GM23338 (cell line): ENCODE measurements around the gene PPP2R1B. TPM values are rescaled to one million over a fixed set of nuclear protein-coding genes. Genes with fewer than 3 reads are reported as not detected.
A peak's percentile ranks its signal among the peaks of the same experiment; 100 is the strongest.

ENCODE experiments used
- ATAC-seq: fragments of 200-7000 bp; cut with Tn5 transposase; 3 replicates; pipeline ENCODE4 v1.9.1; 2020
- DNase-seq: peaks from one replicate; pipeline ENCODE4 v3.0.0-alpha.2; 2015; ENCODE audit warnings: low spot score
- H2AFZ ChIP-seq: fragments of 200-600 bp; sonication (generic); 2 replicates; pipeline ENCODE4 v1.8.0; 2016; ENCODE audit warnings: antibody characterized with exemption, mild to moderate bottlenecking, moderate library complexity
- H3F3A ChIP-seq: fragments of 200-600 bp; sonication (generic); replicated peaks from 2 replicates; pipeline ENCODE4 v1.8.0; 2017; ENCODE audit warnings: antibody characterized with exemption, mixed run types, low read depth
- H3K27ac ChIP-seq: fragments of 200-600 bp; sonication (generic); 2 replicates; pipeline ENCODE4 v1.6.1; 2016; ENCODE audit warnings: low read depth
- H3K27me3 ChIP-seq: fragments of 200-600 bp; sonication (generic); 2 replicates; pipeline ENCODE4 v1.8.0; 2016; ENCODE audit warnings: mild to moderate bottlenecking, mixed run types, moderate library complexity; ENCODE audit not compliant: insufficient read depth
- H3K36me3 ChIP-seq: fragments of 200-600 bp; sonication (generic); 2 replicates; pipeline ENCODE4 v1.8.0; 2016; ENCODE audit warnings: mild to moderate bottlenecking; ENCODE audit not compliant: insufficient read depth
- H3K4me1 ChIP-seq: fragments of 200-600 bp; sonication (generic); 2 replicates; pipeline ENCODE4 v1.8.0; 2016; ENCODE audit warnings: mild to moderate bottlenecking, moderate library complexity; ENCODE audit not compliant: insufficient read depth
- H3K4me2 ChIP-seq: fragments of 200-600 bp; sonication (generic); 2 replicates; pipeline ENCODE4 v1.7.1; 2017; ENCODE audit warnings: mixed run types
- H3K4me3 ChIP-seq: fragments of 200-600 bp; sonication (generic); 2 replicates; pipeline ENCODE4 v1.6.1; 2016; ENCODE audit warnings: mixed run types
- H3K79me2 ChIP-seq: fragments of 200-600 bp; sonication (generic); replicated peaks from 2 replicates; pipeline ENCODE4 v1.8.0; 2017; ENCODE audit warnings: mild to moderate bottlenecking; ENCODE audit not compliant: insufficient read depth
- H3K9me2 ChIP-seq: fragments of 200-600 bp; sonication (generic); 2 replicates; pipeline ENCODE4 v1.8.0; 2017; ENCODE audit not compliant: insufficient read depth
- H4K20me1 ChIP-seq: fragments of 200-600 bp; sonication (generic); replicated peaks from 2 replicates; pipeline ENCODE4 v1.8.0; 2017; ENCODE audit warnings: mild to moderate bottlenecking; ENCODE audit not compliant: insufficient read depth
- H3K27ac Mint-ChIP-seq: 2 replicates; pipeline ENCODE4 v1.8.0; 2020; ENCODE audit warnings: inconsistent platforms, mild to moderate bottlenecking, moderate library complexity, mixed read lengths
- H3K27me3 Mint-ChIP-seq: 3 replicates; pipeline ENCODE4 v1.8.0; 2022; ENCODE audit warnings: low read depth, mild to moderate bottlenecking, moderate library complexity, mixed read lengths, inconsistent platforms; ENCODE audit not compliant: insufficient read depth, poor library complexity
- H3K36me3 Mint-ChIP-seq: 3 replicates; pipeline ENCODE4 v1.8.0; 2021; ENCODE audit warnings: low read depth, mild to moderate bottlenecking, inconsistent platforms, moderate library complexity, mixed read lengths
- H3K4me1 Mint-ChIP-seq: 3 replicates; pipeline ENCODE4 v1.8.0; 2020; ENCODE audit warnings: mild to moderate bottlenecking, inconsistent platforms, mixed read lengths
- H3K4me3 Mint-ChIP-seq: 3 replicates; pipeline ENCODE4 v1.8.0; 2021; ENCODE audit warnings: moderate library complexity, mild to moderate bottlenecking, inconsistent platforms, mixed read lengths
- H3K9me3 Mint-ChIP-seq: 3 replicates; pipeline ENCODE4 v1.8.0; 2020; ENCODE audit warnings: moderate library complexity, mild to moderate bottlenecking, inconsistent platforms, mixed read lengths
- EZH2 ChIP-seq: fragments of 200-600 bp; sonication (generic); IDR thresholded peaks from one replicate; pipeline ENCODE4 v1.8.0; 2017; ENCODE audit warnings: antibody characterized with exemption, mild to moderate bottlenecking, low read depth; ENCODE audit not compliant: unreplicated experiment
- JUNB ChIP-seq: IDR thresholded peaks from one replicate; pipeline ENCODE4 v1.6.1; 2016; ENCODE audit warnings: antibody characterized with exemption; ENCODE audit not compliant: unreplicated experiment
- NANOG ChIP-seq: IDR thresholded peaks from 2 replicates; pipeline ENCODE4 v1.6.1; 2016; ENCODE audit warnings: antibody characterized with exemption, borderline replicate concordance
- POLR2AphosphoS5 ChIP-seq: IDR thresholded peaks from 2 replicates; pipeline ENCODE4 v1.6.1; 2016; ENCODE audit warnings: antibody characterized with exemption, low read depth
- STAT1 ChIP-seq: IDR thresholded peaks from one replicate; pipeline ENCODE4 v1.6.1; 2016; ENCODE audit warnings: antibody characterized with exemption; ENCODE audit not compliant: unreplicated experiment
- ZNF331 ChIP-seq: fragments of 250-450 bp; sonication (Bioruptor Pico); IDR thresholded peaks from 2 replicates; pipeline ENCODE4 v1.5.0; 2020; ENCODE audit warnings: low read depth, mild to moderate bottlenecking, moderate library complexity
- polyA plus RNA-seq: library from polyadenylated mRNA; unstranded; fragments of >200 nt; fragmentation: Nextera tagmentation; extraction: Ambion mirVana; gene quantifications from 2 replicates; pipeline ENCODE4 v1.2.1, GENCODE V29; 2016
- total RNA-seq: library from RNA; depleted of rRNA; stranded (reverse); fragments of >200 nt; shearing (Covaris generic); gene quantifications from 2 replicates; pipeline ENCODE4 v1.2.3, GENCODE V29; 2014
- TF ChIP-seq, protein P1 (sequence below), 2 experiments: fragments of 200-600 bp in 1 of 2; sonication (generic) in 1 of 2; conservative IDR thresholded peaks; 2 replicates each; pipeline versions ENCODE4 v1.5.1 to v1.6.1; 2016 to 2017; ENCODE audit warnings: antibody characterized with exemption in 2 of 2, low read depth in 2 of 2, mild to moderate bottlenecking in 2 of 2, moderate library complexity in 1 of 2
- TF ChIP-seq, protein P2 (sequence below): fragments of 250-450 bp; sonication (Bioruptor Pico); IDR thresholded peaks from 2 replicates; pipeline ENCODE4 v1.5.0; 2020; ENCODE audit warnings: mild to moderate bottlenecking, moderate library complexity
- TF ChIP-seq, protein P3 (sequence below): IDR thresholded peaks from one replicate; pipeline ENCODE4 v1.6.1; 2018; ENCODE audit warnings: antibody characterized with exemption; ENCODE audit not compliant: unreplicated experiment

PPP2R1B gene
- total and polyA plus RNA-seq, 2 experiments from 2014 or later, result 18.5 to 82.0 TPM

DNA sequence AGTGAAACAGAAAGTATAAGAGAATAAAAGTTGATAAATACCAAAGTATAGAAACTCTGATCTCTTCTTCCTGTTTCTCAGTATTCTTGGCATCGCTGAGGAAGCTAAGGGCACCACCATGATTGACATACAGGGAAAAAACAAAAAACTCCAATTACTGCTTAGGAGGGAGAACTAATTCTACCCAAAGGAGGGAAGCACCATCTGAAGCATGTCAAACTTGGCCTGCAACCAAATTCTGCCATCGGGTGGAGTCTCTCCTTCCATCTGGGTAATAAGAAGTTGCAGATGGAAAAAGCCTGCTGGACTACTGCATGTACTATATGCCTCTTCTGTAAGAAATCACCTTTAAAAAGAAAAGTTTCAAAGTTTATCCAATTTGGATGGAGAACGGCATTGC lies 30.5 kb upstream of the PPP2R1B start (continued):
- TF ChIP-seq, protein P1, sequence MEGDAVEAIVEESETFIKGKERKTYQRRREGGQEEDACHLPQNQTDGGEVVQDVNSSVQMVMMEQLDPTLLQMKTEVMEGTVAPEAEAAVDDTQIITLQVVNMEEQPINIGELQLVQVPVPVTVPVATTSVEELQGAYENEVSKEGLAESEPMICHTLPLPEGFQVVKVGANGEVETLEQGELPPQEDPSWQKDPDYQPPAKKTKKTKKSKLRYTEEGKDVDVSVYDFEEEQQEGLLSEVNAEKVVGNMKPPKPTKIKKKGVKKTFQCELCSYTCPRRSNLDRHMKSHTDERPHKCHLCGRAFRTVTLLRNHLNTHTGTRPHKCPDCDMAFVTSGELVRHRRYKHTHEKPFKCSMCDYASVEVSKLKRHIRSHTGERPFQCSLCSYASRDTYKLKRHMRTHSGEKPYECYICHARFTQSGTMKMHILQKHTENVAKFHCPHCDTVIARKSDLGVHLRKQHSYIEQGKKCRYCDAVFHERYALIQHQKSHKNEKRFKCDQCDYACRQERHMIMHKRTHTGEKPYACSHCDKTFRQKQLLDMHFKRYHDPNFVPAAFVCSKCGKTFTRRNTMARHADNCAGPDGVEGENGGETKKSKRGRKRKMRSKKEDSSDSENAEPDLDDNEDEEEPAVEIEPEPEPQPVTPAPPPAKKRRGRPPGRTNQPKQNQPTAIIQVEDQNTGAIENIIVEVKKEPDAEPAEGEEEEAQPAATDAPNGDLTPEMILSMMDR (conservative IDR thresholded peaks at IDR 0.05; ENCODE audit: low read depth in 2 of 2), result no peak
- no peak for TF ChIP-seq NANOG
- no peak for TF ChIP-seq EZH2
- TF ChIP-seq STAT1, result no peak
- TF ChIP-seq, protein P2, sequence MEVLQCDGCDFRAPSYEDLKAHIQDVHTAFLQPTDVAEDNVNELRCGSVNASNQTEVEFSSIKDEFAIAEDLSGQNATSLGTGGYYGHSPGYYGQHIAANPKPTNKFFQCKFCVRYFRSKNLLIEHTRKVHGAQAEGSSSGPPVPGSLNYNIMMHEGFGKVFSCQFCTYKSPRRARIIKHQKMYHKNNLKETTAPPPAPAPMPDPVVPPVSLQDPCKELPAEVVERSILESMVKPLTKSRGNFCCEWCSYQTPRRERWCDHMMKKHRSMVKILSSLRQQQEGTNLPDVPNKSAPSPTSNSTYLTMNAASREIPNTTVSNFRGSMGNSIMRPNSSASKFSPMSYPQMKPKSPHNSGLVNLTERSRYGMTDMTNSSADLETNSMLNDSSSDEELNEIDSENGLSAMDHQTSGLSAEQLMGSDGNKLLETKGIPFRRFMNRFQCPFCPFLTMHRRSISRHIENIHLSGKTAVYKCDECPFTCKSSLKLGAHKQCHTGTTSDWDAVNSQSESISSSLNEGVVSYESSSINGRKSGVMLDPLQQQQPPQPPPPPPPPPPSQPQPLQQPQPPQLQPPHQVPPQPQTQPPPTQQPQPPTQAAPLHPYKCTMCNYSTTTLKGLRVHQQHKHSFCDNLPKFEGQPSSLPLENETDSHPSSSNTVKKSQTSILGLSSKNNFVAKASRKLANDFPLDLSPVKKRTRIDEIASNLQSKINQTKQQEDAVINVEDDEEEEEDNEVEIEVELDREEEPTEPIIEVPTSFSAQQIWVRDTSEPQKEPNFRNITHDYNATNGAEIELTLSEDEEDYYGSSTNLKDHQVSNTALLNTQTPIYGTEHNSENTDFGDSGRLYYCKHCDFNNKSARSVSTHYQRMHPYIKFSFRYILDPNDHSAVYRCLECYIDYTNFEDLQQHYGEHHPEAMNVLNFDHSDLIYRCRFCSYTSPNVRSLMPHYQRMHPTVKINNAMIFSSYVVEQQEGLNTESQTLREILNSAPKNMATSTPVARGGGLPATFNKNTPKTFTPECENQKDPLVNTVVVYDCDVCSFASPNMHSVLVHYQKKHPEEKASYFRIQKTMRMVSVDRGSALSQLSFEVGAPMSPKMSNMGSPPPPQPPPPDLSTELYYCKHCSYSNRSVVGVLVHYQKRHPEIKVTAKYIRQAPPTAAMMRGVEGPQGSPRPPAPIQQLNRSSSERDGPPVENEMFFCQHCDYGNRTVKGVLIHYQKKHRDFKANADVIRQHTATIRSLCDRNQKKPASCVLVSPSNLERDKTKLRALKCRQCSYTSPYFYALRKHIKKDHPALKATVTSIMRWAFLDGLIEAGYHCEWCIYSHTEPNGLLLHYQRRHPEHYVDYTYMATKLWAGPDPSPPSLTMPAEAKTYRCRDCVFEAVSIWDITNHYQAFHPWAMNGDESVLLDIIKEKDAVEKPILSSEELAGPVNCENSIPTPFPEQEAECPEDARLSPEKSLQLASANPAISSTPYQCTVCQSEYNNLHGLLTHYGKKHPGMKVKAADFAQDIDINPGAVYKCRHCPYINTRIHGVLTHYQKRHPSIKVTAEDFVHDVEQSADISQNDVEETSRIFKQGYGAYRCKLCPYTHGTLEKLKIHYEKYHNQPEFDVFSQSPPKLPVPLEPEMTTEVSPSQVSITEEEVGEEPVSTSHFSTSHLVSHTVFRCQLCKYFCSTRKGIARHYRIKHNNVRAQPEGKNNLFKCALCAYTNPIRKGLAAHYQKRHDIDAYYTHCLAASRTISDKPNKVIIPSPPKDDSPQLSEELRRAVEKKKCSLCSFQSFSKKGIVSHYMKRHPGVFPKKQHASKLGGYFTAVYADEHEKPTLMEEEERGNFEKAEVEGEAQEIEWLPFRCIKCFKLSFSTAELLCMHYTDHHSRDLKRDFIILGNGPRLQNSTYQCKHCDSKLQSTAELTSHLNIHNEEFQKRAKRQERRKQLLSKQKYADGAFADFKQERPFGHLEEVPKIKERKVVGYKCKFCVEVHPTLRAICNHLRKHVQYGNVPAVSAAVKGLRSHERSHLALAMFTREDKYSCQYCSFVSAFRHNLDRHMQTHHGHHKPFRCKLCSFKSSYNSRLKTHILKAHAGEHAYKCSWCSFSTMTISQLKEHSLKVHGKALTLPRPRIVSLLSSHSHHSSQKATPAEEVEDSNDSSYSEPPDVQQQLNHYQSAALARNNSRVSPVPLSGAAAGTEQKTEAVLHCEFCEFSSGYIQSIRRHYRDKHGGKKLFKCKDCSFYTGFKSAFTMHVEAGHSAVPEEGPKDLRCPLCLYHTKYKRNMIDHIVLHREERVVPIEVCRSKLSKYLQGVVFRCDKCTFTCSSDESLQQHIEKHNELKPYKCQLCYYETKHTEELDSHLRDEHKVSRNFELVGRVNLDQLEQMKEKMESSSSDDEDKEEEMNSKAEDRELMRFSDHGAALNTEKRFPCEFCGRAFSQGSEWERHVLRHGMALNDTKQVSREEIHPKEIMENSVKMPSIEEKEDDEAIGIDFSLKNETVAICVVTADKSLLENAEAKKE (CRISPR knock-in tag), result no peak
- TF ChIP-seq POLR2AphosphoS5, result no peak

DNA sequence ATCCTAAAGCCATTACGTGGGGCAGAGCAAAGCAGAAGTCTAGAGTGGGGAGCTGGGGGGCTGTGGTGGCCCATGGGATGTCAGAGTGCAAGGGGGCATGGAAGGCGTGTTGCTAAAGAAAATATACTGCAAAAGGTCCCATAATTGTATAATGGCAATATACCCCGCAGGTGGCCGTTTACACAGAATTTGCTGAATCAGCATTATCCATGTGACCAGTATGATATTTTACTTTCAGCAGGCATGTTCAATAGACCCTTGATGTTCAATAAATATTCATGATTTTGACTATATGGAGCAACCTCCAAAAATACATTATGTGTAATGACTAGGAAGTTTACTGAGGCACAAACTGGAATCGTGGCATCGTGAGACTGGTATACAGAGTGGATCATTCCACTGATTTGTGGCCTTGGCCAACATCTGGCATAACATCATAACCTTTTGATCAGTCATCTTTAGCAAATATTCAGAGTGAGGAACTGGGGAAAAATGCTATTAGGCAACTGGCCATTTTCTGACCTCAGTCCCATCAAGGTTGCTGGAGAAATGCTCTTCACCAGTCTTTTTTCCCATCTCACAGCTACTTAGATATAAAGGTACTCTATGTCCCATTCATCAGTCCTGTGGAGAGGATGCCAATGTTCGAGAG lies 29.3 kb upstream of the PPP2R1B start:
- no peaks in the 10 kb centered on the region for H3K36me3 ChIP-seq
- H3K79me2 ChIP-seq, result no peaks in the 10 kb centered on the region
- Mint-ChIP-seq H3K4me3 (no peak overlapping the region), H3K27me3 (peaks cover 2% of the 10 kb centered on the region), H3K36me3 (no peaks in the 10 kb centered on the region), H3K27ac (peak overlapping the region; percentile 41; the same call in 1 of the 2 replicates), H3K4me1 (peaks cover 9% of the 10 kb centered on the region; the same call in 2 of the 3 replicates), H3K9me3 (no peaks in the 10 kb centered on the region)
- DNase-seq (no peak), ATAC-seq (no peak)
- 0 out of 2 replicates have a peak overlapping the region, but pooled peaks have one; percentile 34 for H3K4me2 ChIP-seq
- no peak overlapping the region for H3K27ac ChIP-seq
- no peak overlapping the region for H3K4me3 ChIP-seq
- H3K27me3 ChIP-seq, result no peaks in the 10 kb centered on the region
- no peaks in the 10 kb centered on the region for H3F3A ChIP-seq
- no peaks in the 10 kb centered on the region for H3K9me2 ChIP-seq
- no peak overlapping the region for H2AFZ ChIP-seq
- H4K20me1 ChIP-seq, result no peaks in the 10 kb centered on the region
- no peaks in the 10 kb centered on the region for H3K4me1 ChIP-seq
- no peak for TF ChIP-seq ZNF331 (CRISPR knock-in tag)
- TF ChIP-seq, protein P3, sequence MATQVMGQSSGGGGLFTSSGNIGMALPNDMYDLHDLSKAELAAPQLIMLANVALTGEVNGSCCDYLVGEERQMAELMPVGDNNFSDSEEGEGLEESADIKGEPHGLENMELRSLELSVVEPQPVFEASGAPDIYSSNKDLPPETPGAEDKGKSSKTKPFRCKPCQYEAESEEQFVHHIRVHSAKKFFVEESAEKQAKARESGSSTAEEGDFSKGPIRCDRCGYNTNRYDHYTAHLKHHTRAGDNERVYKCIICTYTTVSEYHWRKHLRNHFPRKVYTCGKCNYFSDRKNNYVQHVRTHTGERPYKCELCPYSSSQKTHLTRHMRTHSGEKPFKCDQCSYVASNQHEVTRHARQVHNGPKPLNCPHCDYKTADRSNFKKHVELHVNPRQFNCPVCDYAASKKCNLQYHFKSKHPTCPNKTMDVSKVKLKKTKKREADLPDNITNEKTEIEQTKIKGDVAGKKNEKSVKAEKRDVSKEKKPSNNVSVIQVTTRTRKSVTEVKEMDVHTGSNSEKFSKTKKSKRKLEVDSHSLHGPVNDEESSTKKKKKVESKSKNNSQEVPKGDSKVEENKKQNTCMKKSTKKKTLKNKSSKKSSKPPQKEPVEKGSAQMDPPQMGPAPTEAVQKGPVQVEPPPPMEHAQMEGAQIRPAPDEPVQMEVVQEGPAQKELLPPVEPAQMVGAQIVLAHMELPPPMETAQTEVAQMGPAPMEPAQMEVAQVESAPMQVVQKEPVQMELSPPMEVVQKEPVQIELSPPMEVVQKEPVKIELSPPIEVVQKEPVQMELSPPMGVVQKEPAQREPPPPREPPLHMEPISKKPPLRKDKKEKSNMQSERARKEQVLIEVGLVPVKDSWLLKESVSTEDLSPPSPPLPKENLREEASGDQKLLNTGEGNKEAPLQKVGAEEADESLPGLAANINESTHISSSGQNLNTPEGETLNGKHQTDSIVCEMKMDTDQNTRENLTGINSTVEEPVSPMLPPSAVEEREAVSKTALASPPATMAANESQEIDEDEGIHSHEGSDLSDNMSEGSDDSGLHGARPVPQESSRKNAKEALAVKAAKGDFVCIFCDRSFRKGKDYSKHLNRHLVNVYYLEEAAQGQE, result no peak
- TF ChIP-seq STAT1, result no peak
- no peak for TF ChIP-seq JUNB
